HFF-Myc (cell line): ENCODE results near the gene UBE2D3.

Source experiments
- DNase-seq: peaks from one replicate; pipeline ENCODE4 v3.0.0-alpha.2; 2011; ENCODE audit warnings: low read depth; ENCODE audit errors: extremely low read depth
- H3K4me3 ChIP-seq: replicated peaks from 2 replicates; pipeline ENCODE4 v1.5.1; 2011; ENCODE audit warnings: low read depth, mild to moderate bottlenecking, control low read depth, low read length
- TF ChIP-seq, protein P1 (sequence below): IDR thresholded peaks from 2 replicates; pipeline ENCODE4 v1.5.1; 2012; ENCODE audit warnings: mild to moderate bottlenecking, low read depth, low read length, control low read depth; ENCODE audit errors: missing control alignments

UBE2D3 gene

DNA sequence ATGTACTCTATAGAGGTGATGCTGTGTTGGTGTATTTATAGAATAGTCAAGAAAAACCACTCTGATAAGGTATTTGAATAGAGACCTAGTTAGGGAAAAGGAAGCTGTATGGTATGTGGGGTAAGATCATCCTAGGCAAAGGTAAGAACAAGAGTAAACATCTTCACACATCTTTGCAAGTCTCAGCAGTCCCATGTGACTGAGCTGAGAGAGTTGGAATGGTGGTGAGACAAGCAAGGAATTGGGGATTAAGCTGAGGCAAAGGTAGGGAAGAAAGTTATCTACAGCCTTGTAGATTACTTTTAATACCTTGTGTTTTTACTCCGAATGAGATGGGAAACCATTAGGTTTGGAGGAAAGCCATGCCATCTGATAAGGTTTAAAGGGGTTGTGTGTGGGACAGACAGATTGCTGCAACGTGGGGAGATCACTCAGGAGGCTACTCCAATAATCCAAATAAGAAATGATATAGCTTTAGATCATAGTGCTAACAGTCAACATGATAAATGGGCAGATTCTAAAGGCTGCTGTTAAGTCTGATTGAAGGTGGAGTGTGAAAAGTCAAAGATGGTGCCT is 34.9 kb downstream of the UBE2D3 start:
- DNase-seq = no peak
- H3K4me3 ChIP-seq = no peak overlapping the region
- TF ChIP-seq, protein P1, sequence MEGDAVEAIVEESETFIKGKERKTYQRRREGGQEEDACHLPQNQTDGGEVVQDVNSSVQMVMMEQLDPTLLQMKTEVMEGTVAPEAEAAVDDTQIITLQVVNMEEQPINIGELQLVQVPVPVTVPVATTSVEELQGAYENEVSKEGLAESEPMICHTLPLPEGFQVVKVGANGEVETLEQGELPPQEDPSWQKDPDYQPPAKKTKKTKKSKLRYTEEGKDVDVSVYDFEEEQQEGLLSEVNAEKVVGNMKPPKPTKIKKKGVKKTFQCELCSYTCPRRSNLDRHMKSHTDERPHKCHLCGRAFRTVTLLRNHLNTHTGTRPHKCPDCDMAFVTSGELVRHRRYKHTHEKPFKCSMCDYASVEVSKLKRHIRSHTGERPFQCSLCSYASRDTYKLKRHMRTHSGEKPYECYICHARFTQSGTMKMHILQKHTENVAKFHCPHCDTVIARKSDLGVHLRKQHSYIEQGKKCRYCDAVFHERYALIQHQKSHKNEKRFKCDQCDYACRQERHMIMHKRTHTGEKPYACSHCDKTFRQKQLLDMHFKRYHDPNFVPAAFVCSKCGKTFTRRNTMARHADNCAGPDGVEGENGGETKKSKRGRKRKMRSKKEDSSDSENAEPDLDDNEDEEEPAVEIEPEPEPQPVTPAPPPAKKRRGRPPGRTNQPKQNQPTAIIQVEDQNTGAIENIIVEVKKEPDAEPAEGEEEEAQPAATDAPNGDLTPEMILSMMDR = no peak

DNA sequence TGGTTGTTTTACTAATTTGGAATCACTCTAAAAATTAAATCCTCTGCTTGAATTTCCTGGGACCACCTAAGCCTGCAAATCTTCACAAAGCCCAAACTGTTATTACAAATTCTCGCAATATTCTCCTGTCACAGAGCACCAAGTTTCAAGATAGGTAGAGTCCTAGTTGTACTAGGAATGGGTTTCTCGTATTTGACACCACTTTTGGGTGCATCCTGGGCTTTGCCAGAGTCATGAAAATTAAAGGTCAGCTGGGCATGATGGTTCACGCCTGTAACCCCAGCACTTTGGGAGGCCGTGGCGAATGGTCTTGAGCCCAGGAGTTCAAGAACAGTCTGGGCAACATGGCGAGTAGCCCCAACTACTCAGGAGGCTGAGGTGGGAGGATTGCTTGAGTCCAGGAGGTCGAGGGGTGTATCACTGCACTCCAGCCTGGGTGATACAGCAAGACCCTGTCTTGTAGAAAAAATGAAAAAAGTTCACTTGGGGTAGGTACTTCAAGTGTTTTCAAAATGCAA is 36.0 kb downstream of the UBE2D3 start:
- no peak for DNase-seq
- TF ChIP-seq, protein P1 = no peak
- H3K4me3 ChIP-seq = no peak overlapping the region

DNA sequence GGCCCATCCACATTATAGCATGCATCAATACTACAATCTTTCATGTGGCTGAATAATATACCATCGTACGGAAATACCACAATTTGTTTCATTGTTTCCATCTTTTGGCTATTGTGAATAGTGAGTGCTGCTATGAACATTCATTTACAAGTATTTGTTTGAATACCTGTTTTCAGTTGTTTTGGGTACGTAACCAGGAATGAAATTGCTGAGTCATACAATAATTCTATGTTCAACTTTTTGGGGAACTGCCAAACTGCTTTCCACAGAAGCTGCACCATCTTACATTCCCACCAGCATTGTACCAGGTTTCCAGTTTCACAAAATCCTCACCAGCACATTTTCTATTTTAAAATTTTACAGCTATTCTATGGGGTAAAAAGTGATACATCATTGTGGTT is 38.0 kb downstream of the UBE2D3 start:
- DNase-seq = peak; percentile 58
- TF ChIP-seq, protein P1 = no peak
- H3K4me3 ChIP-seq = no peak overlapping the region

DNA sequence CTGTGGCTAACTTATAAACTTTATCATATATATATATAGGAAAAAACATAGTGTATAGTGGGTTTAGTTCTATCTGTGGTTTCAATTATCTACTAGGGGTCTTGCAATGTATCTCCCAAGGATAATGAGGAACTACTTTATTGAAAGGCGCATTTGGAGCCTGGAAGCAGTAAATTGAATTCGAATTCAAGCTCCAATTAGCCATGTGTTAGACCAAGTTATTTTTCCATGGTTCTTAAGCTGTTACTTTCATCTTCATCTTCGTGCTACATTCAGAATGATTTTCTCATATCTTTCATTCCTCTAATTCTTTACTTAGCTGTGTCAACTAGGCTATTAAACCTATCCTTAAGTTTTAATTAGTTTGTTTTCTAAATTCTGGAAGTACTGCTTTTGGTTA is 39.4 kb downstream of the UBE2D3 start:
- DNase-seq = no peak
- TF ChIP-seq, protein P1 = no peak
- H3K4me3 ChIP-seq = no peak overlapping the region

DNA sequence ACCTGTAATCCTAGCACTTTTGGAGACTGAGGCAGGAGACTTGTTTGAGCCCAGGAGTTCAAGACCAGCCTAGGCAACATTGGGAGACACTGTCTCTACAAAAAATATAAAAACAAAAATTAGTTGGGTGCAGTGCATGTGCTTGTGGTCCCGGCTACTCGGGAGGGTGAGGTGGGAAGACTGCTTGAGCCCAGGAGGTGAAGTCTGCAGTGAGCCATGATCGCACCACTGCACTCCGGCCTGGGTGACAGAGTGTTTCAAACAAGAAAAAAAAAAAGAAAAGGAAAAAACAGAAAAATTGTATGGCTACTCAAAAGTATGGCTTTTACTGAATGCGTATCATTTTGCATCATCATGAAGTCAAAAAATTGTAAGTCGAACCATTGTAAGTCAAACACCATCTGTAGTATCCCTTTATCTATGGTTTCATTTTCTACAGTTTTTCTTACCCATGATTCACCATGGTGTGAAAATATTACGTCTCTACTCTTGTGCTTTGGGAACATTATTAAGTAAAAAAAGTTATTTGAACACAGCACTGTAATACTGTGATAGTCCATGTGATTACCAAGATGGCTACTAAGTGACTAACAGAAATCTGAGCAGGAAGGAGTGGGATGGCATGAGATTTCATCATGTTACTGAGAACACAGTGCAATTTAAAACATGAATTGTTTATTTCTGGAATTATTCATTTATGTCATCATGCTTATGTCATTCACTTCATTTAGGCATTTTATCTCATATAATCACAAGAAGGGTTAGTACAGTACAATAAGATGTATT is 40.1 kb downstream of the UBE2D3 start:
- TF ChIP-seq, protein P1 = no peak
- H3K4me3 ChIP-seq = no peak overlapping the region
- peak; percentile 16 for DNase-seq

DNA sequence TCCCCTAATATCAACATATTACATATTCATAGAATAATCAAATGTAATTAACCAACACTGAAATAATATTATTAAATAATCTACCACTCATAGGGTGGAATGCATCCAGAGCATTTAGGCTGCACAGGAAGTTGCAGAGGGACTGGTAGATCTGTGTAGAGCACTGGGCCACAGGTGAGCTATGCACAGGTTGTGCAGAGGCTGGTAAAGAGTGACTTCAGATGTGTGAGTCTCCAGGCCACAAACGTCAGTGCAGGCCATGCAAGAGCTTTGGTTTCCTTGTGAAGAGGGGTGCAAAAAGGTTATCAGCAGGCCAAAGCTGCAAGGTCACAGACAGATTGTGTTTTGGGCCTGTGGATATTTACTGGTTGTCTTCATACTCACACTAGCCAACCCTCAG is 41.1 kb downstream of the UBE2D3 start:
- no peak for DNase-seq
- no peak overlapping the region for H3K4me3 ChIP-seq
- TF ChIP-seq, protein P1 = no peak
